H9 (cell line): ENCODE measurements around the gene HS3ST4. TPM values are rescaled to one million over a fixed set of nuclear protein-coding genes. Genes with fewer than 3 reads are reported as not detected.

Experiments
- DNase-seq: peaks from one replicate; pipeline ENCODE4 v3.0.0-alpha.2; 2017
- H2AFZ ChIP-seq: one replicate; pipeline ENCODE4 v1.6.1; 2013; ENCODE audit warnings: mild to moderate bottlenecking, low read length, control low read depth, moderate library complexity
- H2AK5ac ChIP-seq: 2 replicates; pipeline ENCODE4 v1.6.1; 2013; ENCODE audit warnings: low read length, control low read depth, mixed read lengths; ENCODE audit not compliant: insufficient read length
- H2BK120ac ChIP-seq: one replicate; pipeline ENCODE4 v1.6.1; 2013; ENCODE audit warnings: low read depth, mild to moderate bottlenecking, low read length, control low read depth, inconsistent platforms; ENCODE audit not compliant: poor library complexity, severe bottlenecking
- H2BK12ac ChIP-seq: 2 replicates; pipeline ENCODE4 v1.6.1; 2013; ENCODE audit warnings: low read length, control low read depth, mixed read lengths, low read depth; ENCODE audit not compliant: insufficient read length
- H2BK15ac ChIP-seq: 2 replicates; pipeline ENCODE4 v1.6.1; 2013; ENCODE audit warnings: low read depth, low read length, control low read depth
- H2BK20ac ChIP-seq: one replicate; pipeline ENCODE4 v1.6.1; 2013; ENCODE audit warnings: low read depth, mild to moderate bottlenecking, low read length, control low read depth, inconsistent platforms; ENCODE audit not compliant: poor library complexity, severe bottlenecking
- H2BK5ac ChIP-seq: 2 replicates; pipeline ENCODE4 v1.6.1; 2013; ENCODE audit warnings: low read length, control low read depth, mixed read lengths; ENCODE audit not compliant: insufficient read length
- H3K14ac ChIP-seq: 2 replicates; pipeline ENCODE4 v1.6.1; 2013; ENCODE audit warnings: low read length, control low read depth; ENCODE audit not compliant: insufficient read depth
- H3K18ac ChIP-seq: 2 replicates; pipeline ENCODE4 v1.6.1; 2013; ENCODE audit warnings: low read depth, mild to moderate bottlenecking, mixed read lengths, low read length, control low read depth; ENCODE audit not compliant: insufficient read length
- H3K23ac ChIP-seq: 2 replicates; pipeline ENCODE4 v1.6.1; 2013; ENCODE audit warnings: low read length, control low read depth, mixed read lengths, low read depth; ENCODE audit not compliant: insufficient read length
- H3K23me2 ChIP-seq: 2 replicates; pipeline ENCODE4 v1.6.1; 2013; ENCODE audit warnings: low read depth, mild to moderate bottlenecking, mixed read lengths, low read length, control low read depth; ENCODE audit not compliant: insufficient read length, poor library complexity, severe bottlenecking
- H3K27ac ChIP-seq: 2 replicates; pipeline ENCODE4 v1.5.1; 2013; ENCODE audit warnings: low read length, control low read depth, mixed read lengths, low read depth; ENCODE audit not compliant: insufficient read length
- H3K27me3 ChIP-seq: 2 replicates; pipeline ENCODE4 v1.6.1; 2013; ENCODE audit warnings: low read length, control low read depth, inconsistent platforms; ENCODE audit not compliant: insufficient read depth
- H3K4ac ChIP-seq: 2 replicates; pipeline ENCODE4 v1.6.1; 2013; ENCODE audit warnings: low read depth, mild to moderate bottlenecking, control low read depth, inconsistent platforms, low read length, moderate library complexity
- H3K4me1 ChIP-seq: 2 replicates; pipeline ENCODE4 v1.6.1; 2013; ENCODE audit warnings: low read length, control low read depth, inconsistent platforms; ENCODE audit not compliant: insufficient read depth
- H3K4me2 ChIP-seq: 2 replicates; pipeline ENCODE4 v1.6.1; 2013; ENCODE audit warnings: low read length, control low read depth, mixed read lengths; ENCODE audit not compliant: insufficient read length, insufficient read depth
- H3K56ac ChIP-seq: 2 replicates; pipeline ENCODE4 v1.6.1; 2013; ENCODE audit warnings: low read depth, mild to moderate bottlenecking, mixed read lengths, low read length, control low read depth; ENCODE audit not compliant: insufficient read length
- H3K79me1 ChIP-seq: 2 replicates; pipeline ENCODE4 v1.6.1; 2013; ENCODE audit warnings: low read depth, mild to moderate bottlenecking, moderate library complexity, low read length, control low read depth, inconsistent platforms; ENCODE audit not compliant: insufficient read depth, poor library complexity, severe bottlenecking
- H3K79me2 ChIP-seq: 2 replicates; pipeline ENCODE4 v1.6.1; 2013; ENCODE audit warnings: low read length, control low read depth, inconsistent platforms; ENCODE audit not compliant: insufficient read depth
- H3K9ac ChIP-seq: 2 replicates; pipeline ENCODE4 v1.6.1; 2013; ENCODE audit warnings: low read length, control low read depth, mixed read lengths; ENCODE audit not compliant: insufficient read length; ENCODE audit errors: extremely low read depth
- H3K9me3 ChIP-seq: one replicate; pipeline ENCODE4 v1.6.1; 2013; ENCODE audit warnings: low read depth, low read length, inconsistent platforms; ENCODE audit not compliant: control insufficient read depth
- H3T11ph ChIP-seq: one replicate; pipeline ENCODE4 v1.6.1; 2013; ENCODE audit warnings: mild to moderate bottlenecking, low read length, control low read depth, inconsistent platforms
- H4K20me1 ChIP-seq: one replicate; pipeline ENCODE4 v1.6.1; 2013; ENCODE audit not compliant: control insufficient read depth, insufficient read length, insufficient read depth
- H4K5ac ChIP-seq: 2 replicates; pipeline ENCODE4 v1.6.1; 2013; ENCODE audit warnings: low read depth, mild to moderate bottlenecking, mixed read lengths, low read length, control low read depth; ENCODE audit not compliant: insufficient read length
- H4K8ac ChIP-seq: replicated peaks from 2 replicates; pipeline ENCODE4 v1.6.1; 2013; ENCODE audit warnings: low read length, control low read depth, mixed read lengths, low read depth; ENCODE audit not compliant: insufficient read length
- H4K91ac ChIP-seq: 2 replicates; pipeline ENCODE4 v1.6.1; 2013; ENCODE audit warnings: low read depth, mild to moderate bottlenecking, moderate library complexity, mixed read lengths, low read length, control low read depth; ENCODE audit not compliant: insufficient read length
- H3K27ac Mint-ChIP-seq, 3 experiments: 2 replicates in 2 of 3; 3 replicates in 1 of 3; pipeline ENCODE4 v1.8.0; 2020 to 2021; ENCODE audit warnings: mixed read lengths in 3 of 3, mild to moderate bottlenecking in 1 of 3, moderate library complexity in 1 of 3
- H3K27me3 Mint-ChIP-seq: 2 replicates; pipeline ENCODE4 v1.8.0; 2021; ENCODE audit warnings: low read depth, mild to moderate bottlenecking, moderate library complexity, mixed read lengths
- H3K36me3 Mint-ChIP-seq, 3 experiments: 2 replicates in 2 of 3; 3 replicates in 1 of 3; pipeline ENCODE4 v1.8.0; 2020 to 2021; ENCODE audit warnings: low read depth in 3 of 3, mixed read lengths in 3 of 3; ENCODE audit not compliant: insufficient read depth in 1 of 3
- H3K4me1 Mint-ChIP-seq, 2 experiments: 2 replicates each; pipeline ENCODE4 v1.8.0; 2020; ENCODE audit warnings: mixed read lengths in 2 of 2
- H3K4me3 Mint-ChIP-seq, 2 experiments: 2 replicates in 1 of 2; 3 replicates in 1 of 2; pipeline ENCODE4 v1.8.0; 2020 to 2021; ENCODE audit warnings: mild to moderate bottlenecking in 2 of 2, mixed read lengths in 2 of 2, moderate library complexity in 1 of 2
- H3K9me3 Mint-ChIP-seq, 2 experiments: 2 replicates in 1 of 2; 3 replicates in 1 of 2; pipeline ENCODE4 v1.8.0; 2020; ENCODE audit warnings: mild to moderate bottlenecking in 2 of 2, mixed read lengths in 2 of 2, moderate library complexity in 1 of 2
- WGBS: extraction: QIAGEN DNeasy Blood & Tissue Kit; methylation state at CpG from one replicate; pipeline ENCODE4 v1.1.7; 2013; ENCODE audit warnings: missing lambda C conversion rate, low lambda C conversion rate, mixed read lengths; ENCODE audit not compliant: insufficient read length; ENCODE audit errors: extremely low coverage; 5-methylcytosine and 5-hydroxymethylcytosine counted together
- total RNA-seq: library from RNA; stranded (reverse); gene quantifications from 2 replicates; pipeline ENCODE4 v1.2.1, GENCODE V29; 2021
- TF ChIP-seq, protein P1 (sequence below): fragments of 200-600 bp; sonication (generic); conservative IDR thresholded peaks from 3 replicates; pipeline ENCODE4 v1.8.0; 2021; ENCODE audit warnings: antibody characterized with exemption, mild to moderate bottlenecking

HS3ST4 gene
- total RNA-seq, 1 experiment from 2014 or later, result 1.7 TPM

DNA sequence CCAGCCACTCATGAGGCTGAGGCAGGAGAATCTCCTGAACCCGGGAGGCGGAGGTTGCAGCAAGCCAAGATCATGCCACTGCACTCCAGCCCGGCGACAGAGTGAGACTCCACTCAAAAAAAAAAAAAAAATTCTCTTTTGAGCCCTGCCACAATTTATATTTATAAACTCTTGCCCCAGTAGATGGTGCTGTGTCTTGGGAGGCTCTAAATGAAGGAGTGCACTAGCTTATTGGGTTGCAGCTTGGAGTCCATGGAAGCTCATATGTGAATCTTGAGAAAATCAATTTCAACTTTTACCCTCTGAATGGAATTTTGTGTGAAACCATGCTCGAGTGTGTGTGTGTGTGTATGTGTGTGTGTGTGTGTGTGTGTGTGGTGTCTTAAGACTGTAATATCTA lies 420.1 kb downstream of the HS3ST4 start:
- Histone ChIP-seq H3K27ac (no peak overlapping the region), H3T11ph (no peak overlapping the region)

More for the DNA sequence above, 420.1 kb downstream of the HS3ST4 start:
- H3K18ac ChIP-seq, result no peak overlapping the region
- Mint-ChIP-seq H3K4me3 (no peak overlapping the region), H3K4me1 (peaks cover 1 to 5% of the 10 kb centered on the region in 2 experiments; a peak in 3 of 4 replicates), H3K27ac (no peak overlapping the region), H3K27me3 (no peaks in the 10 kb centered on the region), H3K36me3 (no peaks in the 10 kb centered on the region; a peak in 1 of 7 replicates), H3K9me3 (no peaks in the 10 kb centered on the region)
- no peak overlapping the region for H4K8ac ChIP-seq
- H3K4me1 ChIP-seq, result no peaks in the 10 kb centered on the region
- no peak for DNase-seq
- no peak overlapping the region for H4K91ac ChIP-seq
- H3K9ac ChIP-seq, result no peak overlapping the region
- H3K79me2 ChIP-seq, result no peaks in the 10 kb centered on the region
- H3K4ac ChIP-seq, result no peak overlapping the region
- no peak overlapping the region for H3K4me2 ChIP-seq
- H4K5ac ChIP-seq, result no peak overlapping the region
- no peak overlapping the region for H3K23ac ChIP-seq
- no peak overlapping the region for H2BK20ac ChIP-seq
- no CpG with 5 or more reads among the region's 5 CpGs for WGBS
- no peak overlapping the region for H2BK120ac ChIP-seq
- H2AFZ ChIP-seq, result no peak overlapping the region
- H3K14ac ChIP-seq, result no peak overlapping the region
- H3K79me1 ChIP-seq, result no peaks in the 10 kb centered on the region
- no peaks in the 10 kb centered on the region for H3K9me3 ChIP-seq
- H2BK15ac ChIP-seq, result no peak overlapping the region
- no peak overlapping the region for H2BK12ac ChIP-seq
- H3K56ac ChIP-seq, result no peak overlapping the region
- H2BK5ac ChIP-seq, result no peak overlapping the region
- H2AK5ac ChIP-seq, result no peak overlapping the region
- H4K20me1 ChIP-seq, result no peaks in the 10 kb centered on the region
- TF ChIP-seq, protein P1, sequence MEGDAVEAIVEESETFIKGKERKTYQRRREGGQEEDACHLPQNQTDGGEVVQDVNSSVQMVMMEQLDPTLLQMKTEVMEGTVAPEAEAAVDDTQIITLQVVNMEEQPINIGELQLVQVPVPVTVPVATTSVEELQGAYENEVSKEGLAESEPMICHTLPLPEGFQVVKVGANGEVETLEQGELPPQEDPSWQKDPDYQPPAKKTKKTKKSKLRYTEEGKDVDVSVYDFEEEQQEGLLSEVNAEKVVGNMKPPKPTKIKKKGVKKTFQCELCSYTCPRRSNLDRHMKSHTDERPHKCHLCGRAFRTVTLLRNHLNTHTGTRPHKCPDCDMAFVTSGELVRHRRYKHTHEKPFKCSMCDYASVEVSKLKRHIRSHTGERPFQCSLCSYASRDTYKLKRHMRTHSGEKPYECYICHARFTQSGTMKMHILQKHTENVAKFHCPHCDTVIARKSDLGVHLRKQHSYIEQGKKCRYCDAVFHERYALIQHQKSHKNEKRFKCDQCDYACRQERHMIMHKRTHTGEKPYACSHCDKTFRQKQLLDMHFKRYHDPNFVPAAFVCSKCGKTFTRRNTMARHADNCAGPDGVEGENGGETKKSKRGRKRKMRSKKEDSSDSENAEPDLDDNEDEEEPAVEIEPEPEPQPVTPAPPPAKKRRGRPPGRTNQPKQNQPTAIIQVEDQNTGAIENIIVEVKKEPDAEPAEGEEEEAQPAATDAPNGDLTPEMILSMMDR, result peak; percentile 45; the same call in 2 of the 3 replicates
- no peaks in the 10 kb centered on the region for H3K27me3 ChIP-seq
- H3K23me2 ChIP-seq, result no peaks in the 10 kb centered on the region
